NCI-H345 treated with DMSO at 0.1 percent for 48 hours (cell line): ENCODE results near the gene EDC4.
A peak's percentile ranks its signal among the peaks of the same experiment; 100 is the strongest.
"Not testable (repeated sequence)": the region's sequence is repeated elsewhere in the genome, so short reads cannot be mapped to it uniquely, and the experiment has no call there.

ENCODE experiments used
- DNase-seq: peaks from one replicate; lab custom pipeline; 2025; ENCODE audit not compliant: unreplicated experiment; lab: John Stamatoyannopoulos, UW

The EDC4 gene

DNA sequence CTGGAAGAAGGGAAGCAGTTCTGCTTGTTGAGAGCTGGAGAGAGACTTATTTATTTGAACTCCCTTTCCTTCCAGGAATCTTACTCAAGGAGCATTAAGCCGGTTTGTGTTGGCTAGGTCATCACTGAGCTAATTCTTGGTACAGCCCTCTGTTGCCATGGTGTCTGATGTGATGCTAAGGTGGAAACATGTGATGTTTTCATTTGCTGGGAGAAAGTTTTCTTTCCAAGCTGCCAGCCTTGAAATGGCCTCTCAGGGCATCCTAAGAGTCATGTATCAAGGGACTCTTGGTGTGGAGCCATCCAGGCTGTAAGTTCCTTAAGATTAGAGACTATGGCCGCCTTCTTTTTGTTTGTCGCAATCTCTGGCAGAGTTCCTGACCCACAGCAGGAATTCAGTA lies 24.4 kb downstream of the EDC4 start:
- no peak for DNase-seq

DNA sequence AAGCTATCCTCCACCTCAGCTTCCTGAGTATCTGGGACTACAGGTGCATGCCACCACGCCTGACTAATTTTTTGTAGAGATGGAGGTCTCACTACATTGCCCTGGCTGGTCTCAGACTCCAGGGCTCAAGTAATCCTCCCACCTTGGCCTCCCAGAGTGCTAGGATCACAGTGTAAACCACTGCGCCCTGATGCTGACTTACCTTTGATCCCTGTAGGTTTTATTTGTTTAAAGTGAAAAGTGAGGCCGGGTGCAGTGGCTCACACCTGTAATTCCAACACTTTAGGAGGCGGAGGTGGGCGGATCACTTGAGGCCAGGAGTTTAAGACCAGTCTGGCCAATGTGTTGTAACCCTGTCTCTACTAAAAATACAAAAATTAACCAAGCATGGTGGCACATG lies 28.9 kb downstream of the EDC4 start:
- DNase-seq = no peak

DNA sequence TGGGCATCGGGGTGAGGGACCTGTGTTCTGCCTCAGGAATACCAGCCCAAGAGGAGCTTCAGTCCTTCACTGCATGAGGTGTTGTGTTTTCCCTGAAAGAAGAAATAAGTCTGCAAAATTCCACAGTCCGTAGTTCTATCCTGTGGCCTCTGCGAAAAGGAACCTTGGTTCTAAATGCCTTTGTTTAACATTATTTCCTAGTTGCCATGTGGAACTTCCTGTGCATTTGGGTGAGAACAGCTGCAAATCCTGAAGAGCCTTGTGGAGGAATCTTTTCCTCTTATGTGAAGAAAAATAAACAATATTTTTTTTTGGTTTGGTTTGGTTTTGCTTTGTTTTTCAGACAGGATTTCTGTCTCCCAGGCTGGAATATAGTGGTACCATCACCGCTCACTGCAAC lies 30.0 kb downstream of the EDC4 start:
- DNase-seq = no peak

DNA sequence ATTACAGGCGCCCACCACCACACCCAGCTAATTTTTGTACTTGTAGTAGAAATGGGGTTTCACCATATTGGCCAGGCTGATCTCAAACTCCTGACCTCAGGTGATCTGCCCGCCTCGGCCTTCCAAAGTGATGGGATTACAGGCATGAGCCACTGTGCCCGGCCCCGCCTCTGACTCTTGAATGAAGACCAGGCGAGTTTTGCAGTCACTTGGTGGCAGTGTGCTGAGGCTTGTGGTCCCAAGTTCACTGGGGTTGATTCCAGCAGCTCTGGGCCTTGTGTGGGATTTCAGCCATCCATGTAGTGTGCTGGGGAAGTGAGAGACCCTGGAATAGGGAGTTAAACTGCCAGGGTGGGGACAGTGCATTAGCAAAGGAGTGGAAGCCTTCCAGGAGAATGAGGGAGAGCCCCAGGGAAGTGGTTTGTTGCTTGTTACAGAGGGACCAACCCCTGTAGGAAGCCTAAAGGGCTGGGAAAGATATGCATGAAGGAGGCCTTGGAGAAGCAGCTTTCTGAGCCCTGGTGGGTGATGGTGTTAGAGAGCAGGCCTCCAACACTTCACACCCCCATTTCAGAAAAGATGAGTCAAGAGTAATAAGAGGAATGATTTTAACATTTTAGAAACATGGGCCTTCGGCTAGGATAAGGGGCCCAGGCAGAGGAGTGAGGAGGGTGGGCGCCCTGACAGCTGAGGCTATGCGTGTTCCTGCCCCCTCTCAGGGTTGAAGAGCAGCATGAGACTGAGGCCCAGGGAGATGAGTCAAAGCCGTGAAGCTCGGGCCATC lies 34.7 kb downstream of the EDC4 start:
- no peak for DNase-seq

DNA sequence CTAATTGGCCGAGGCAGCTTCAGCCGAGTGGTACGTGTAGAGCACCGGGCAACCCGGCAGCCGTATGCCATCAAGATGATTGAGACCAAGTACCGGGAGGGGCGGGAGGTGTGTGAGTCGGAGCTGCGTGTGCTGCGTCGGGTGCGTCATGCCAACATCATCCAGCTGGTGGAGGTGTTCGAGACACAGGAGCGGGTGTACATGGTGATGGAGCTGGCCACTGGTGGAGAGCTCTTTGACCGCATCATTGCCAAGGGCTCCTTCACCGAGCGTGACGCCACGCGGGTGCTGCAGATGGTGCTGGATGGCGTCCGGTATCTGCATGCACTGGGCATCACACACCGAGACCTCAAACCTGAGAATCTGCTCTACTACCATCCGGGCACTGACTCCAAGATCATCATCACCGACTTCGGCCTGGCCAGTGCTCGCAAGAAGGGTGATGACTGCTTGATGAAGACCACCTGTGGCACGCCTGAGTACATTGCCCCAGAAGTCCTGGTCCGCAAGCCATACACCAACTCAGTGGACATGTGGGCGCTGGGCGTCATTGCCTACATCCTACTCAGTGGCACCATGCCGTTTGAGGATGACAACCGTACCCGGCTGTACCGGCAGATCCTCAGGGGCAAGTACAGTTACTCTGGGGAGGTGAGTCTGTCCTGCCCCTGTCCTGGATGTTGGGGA lies 36.3 kb downstream of the EDC4 start:
- DNase-seq = no peak

DNA sequence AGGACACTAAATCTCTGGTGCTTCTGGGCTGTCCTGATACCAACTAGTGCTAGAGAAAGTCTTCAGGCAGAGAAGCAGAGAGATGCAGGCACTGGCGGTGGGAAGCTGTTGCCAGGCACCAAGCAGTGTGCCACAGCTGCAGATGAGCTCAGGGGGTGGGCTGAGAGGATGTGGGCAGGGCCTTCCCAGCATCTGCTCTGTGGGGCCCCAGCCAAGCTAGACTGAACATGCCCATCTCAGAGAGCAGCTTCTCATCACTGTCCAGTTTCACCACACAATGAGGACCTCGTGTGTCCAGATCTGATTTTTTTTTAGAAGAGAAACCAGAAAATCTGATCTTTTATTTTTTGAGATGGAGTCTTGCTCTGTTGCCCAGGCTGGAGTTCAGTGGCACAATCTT lies 37.3 kb downstream of the EDC4 start:
- no peak for DNase-seq

DNA sequence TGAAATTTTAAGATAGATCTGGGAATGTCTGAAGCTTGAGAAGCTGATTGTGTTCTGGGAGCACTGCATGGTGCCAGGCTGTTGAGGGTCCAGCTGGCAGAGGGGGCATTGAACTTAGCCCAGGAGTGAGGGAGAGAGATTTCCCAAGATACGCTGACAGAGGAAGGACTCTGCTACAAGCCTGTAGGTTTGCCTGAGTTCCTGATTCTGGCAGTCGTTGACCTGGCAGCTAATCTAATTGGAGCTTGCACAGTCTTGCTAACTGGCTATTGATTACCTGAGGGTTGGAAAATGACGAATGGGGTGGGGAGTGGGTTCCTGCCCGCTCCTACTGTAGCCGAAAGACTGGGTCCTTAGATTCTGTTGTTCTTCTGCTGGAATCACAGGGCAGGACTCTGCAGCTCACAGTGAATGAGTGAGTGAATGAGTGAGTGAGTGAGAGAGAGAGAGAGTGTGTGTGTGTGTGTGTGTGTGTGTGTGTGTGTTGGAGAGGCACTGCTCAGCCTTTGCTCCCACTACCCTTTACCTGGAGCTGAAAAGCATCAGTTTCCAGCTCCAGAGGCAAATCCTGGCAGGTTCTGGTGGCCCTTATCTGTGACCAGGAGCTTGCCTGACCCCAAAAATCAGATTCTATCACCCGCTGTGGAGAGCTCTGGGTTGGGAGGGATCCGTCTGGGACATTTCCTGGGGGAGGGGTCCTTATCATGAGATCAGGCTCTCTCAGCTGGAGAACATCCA lies 42.1 kb downstream of the EDC4 start:
- DNase-seq = no peak

DNA sequence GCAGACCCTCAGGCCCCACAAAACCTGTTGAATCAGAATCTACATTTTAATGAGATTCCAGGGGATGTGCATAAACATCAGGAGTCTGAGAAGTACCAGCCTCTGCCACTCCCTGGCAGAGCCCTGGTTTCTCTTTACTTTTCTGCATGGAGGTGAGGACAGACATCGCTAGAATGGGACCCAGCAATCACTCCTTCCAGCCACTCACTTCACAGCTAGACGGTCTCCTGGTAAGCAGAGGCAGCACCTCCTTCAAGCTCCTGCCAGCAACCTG lies 42.6 kb downstream of the EDC4 start:
- not testable (repeated sequence) for DNase-seq

DNA sequence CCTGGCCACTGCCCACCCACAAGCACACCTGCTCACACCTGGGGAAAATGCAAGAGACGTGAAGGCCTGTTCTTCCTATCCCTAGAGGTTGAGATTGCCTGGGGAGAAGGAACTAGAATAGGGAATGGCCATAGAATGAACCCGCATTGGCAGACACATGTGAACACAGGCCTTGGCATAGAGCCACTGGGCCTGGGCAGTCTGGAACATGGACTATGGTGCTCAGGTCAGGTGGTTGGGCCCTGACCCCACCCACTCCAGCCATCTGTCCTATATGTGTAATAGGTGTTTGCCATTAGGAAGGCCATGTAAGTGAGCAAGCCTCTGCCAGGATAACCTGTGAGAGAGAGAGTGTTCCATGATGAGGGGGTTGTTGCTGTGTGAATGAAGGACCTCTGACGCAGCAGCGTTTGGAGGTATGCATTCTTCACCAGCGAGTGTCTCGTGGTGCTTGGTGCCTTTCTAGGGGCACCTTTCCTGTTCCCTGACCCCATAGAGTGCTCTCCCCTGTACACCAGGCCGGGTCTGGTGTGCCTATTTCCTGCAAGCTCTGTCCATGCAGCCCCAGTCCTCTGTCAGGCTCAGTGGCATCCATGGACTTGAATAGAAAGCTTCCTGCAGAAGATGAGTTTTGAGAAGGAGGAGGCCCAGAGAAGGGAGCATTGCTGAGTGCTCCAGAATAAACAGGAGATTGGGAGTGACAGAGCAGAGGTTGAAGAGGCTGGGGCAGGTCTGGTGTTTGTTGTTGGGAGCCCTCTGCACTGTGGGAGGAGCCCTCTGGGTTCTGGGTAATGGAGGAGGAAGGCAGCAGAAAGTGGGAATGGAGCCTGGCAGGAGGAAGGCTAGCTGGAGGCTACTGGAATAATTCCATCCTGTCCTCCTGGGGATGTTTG lies 43.2 kb downstream of the EDC4 start:
- DNase-seq = no peak

DNA sequence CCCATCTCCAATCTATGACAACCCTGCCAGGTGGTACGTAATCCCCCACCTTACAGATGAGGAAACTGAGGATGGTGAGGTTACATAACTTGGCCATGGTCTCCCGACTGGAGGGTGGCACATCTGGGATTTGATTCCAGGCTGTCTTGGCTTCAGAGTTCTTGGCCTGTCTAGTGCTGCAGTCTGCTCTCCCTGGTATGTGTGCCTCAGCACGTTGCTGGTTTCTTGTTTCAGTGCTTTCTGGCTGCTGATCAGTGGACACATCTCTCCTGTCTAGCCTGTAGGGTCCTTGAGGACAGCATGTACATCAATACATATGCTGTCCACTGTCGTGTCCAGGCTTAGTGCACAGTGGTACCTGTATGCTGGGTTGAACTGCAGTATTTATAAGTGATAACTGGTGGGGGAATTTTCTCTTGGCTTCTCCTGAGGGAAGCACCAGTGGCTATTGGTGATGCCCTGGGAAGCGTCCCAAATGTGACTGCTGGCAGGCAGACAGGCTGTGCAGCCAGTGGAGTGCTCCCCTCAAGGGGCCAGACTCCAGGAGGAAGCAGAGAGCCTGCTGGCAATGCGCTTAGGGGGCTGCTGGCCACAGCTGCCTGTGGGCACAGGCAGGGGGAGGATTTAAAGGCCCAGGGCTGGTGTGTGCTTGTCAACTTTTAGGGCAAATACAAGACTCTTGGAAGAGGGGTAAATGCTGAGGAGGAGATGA lies 44.4 kb downstream of the EDC4 start:
- no peak for DNase-seq

DNA sequence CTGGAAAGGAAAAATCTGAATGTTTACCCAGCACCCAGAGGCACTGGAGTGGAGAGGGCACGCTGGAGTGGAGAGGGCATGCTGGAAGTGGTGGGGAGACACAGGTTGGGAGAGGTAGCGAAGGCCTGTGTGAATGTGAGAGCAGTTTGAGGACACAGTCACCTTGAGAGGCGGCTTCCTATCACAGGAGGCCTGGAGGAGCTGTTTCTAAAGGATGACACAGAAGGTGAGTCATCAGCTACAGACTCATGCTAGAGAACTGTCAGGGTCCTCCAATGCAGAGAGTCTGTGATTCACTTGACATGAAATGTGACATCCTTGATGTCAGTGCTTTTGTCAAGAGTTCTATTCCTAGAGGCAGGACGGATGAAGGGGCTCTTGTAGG lies 45.0 kb downstream of the EDC4 start:
- no peak for DNase-seq

DNA sequence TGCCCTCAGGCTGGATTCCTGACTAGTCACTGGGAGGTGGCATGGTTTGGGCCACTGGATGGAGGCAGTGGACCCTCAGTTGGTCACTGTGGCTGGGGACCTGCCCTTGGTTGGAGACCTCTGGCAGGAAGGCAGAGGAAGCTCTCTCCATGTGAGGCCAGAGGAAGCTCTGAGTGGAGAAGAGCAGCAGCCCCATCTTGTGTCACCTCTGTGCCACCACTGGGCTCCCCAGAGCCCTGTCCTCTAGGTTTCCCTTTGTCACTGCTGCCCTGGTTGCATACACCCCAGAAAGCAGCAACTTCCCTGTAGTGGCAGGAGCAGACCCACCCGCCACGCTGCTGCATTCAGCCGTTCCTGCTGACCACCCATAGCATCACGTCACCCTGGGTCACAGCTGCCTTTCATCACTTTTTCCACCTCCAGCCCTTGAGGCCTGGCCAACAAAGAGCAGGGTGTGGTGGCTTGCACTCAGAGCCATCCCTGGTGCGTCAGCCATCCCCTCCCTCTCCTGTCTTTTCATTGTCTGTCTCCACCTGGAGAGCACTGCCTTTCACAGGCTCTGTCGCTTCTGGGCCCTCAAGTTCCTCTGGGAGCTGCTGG lies 46.9 kb downstream of the EDC4 start:
- DNase-seq = peak; percentile 26

DNA sequence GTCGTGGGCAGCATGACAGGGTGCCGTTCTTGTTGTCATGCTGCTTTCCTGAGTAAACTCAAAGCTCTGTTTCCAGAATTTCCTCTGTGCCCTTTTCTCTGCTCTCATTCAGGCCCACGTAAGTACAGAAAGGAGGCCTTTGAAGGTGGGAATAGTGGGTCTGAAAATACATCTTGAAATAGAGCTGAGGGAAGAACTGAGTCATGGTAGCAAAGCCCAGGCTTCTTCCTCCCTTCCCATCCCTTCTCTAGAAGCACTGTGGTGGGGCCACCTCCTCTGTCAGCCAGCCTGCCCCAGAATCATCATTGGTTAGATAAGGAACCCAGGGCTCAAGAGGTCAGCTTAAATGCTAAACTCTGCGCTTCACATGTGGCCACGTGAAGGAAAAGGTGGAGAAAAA lies 49.4 kb downstream of the EDC4 start:
- DNase-seq = no peak

DNA sequence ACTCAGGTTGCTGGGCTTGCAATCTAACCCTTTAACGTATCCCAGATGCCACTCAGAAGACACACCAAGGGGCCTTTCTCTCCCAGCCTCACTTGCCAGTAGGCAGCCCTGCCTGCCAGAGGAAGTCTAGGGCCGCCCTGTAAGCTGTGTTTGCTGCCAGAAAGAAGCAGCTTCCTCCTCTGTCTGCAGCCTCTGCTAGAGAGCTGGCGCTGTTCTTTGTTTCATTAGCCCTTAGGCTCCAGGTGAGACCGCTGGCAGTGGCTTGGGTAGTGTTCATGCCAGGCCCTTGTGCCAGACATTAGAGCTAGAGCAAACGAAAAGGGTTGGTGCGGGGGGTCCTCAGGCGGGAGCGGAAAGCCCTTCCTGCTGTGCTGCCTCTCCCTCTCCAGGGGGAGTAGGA lies 49.9 kb downstream of the EDC4 start:
- DNase-seq = peak; percentile 78

DNA sequence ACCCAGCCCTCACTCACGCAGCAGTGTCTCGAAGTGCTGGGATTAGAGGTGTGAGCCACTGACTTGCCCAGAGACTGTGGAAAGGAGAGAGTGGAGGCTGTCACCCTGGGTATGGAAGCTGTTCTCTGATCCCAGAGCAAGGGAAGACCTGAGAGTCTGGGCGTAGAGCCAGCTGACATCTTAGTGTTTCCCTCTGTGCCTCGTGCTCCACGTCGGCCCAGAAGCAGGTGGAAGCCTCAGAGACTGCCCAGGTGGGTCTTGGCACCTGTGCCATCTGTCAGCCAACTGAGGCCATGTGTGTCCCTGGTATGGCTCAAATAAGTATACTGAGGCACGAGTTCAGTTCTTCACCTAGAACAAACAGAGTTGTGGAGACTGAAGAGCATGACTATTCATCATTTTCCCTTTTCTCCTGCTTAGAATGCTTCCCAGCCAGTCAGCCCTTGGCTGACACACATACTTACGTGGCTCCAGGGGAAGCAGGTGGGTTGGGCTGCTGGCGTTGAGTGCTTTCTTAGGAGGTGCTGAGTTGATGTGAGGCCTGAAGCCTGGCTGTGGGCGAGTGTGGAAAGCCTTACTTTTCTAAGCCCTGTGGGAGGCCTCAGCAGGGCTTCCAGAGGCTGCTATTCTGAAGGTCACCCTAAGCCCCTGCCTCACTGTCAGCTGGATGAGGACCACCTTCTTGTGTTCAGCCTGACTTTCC lies 50.7 kb downstream of the EDC4 start:
- peak; percentile 51 for DNase-seq

DNA sequence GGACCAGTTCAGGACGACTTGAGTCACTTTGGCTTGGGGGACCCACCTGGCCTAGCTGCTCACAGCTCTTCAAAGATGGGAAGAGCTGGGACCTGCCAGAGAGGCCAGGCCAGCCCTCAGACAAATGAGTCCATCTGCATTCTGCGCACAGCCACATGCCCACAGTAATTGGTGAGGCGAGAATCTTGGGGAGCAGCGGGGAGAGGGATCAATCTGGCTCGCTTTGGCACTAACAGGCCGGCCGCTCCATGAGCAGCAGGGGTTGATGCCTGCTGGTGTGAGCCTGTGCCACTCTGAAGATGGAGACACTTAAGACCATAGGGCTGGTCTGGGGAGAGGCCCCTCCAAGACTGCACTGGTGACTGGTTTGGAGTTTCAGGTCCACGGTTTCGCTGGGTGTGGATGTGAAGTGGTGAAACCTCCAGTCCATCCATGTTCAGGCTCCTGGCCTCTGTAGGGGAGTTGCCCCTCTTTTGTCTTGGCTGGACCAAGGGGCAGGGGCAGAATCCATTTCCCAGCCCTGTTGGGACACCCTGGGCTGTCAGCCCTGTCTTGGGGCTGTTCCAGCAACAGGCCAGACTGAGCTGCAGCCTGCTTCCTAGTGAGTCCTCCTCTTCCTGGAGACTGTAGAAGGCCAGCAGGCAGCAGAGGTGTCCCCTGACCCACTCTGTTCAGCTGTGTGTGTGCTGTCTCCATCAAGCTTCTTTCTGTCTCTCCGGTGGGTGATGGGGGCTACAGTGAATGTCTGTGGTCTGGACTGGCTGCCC lies 51.5 kb downstream of the EDC4 start:
- no peak for DNase-seq

DNA sequence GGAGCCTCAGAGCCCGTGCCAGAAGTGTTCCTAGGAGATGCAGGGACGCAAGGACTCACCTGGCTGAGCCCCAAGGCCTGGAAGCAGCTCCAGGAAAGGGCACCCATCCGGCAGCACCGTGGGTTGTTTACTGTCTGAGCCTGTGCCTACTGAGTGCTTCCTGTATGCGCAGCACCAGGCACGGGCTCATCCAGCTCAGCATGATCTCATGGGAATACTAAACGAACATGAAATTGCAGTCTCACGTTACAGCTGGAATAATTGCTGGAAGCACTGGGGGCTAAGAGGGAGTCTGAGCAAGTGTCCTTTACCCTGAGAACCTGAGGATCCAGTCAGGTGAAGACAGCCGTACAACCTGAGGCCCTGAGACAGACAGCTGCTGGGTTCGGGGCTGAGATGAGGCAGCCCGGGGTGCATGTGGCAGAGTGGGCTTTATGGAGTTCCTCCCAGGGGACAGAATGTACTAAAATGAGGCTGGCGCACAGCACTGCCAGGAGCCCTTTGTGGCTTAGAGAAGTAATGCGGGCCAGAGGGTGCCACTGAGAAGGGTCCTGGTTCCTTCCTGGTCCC lies 53.4 kb downstream of the EDC4 start:
- DNase-seq = peak; percentile 81

DNA sequence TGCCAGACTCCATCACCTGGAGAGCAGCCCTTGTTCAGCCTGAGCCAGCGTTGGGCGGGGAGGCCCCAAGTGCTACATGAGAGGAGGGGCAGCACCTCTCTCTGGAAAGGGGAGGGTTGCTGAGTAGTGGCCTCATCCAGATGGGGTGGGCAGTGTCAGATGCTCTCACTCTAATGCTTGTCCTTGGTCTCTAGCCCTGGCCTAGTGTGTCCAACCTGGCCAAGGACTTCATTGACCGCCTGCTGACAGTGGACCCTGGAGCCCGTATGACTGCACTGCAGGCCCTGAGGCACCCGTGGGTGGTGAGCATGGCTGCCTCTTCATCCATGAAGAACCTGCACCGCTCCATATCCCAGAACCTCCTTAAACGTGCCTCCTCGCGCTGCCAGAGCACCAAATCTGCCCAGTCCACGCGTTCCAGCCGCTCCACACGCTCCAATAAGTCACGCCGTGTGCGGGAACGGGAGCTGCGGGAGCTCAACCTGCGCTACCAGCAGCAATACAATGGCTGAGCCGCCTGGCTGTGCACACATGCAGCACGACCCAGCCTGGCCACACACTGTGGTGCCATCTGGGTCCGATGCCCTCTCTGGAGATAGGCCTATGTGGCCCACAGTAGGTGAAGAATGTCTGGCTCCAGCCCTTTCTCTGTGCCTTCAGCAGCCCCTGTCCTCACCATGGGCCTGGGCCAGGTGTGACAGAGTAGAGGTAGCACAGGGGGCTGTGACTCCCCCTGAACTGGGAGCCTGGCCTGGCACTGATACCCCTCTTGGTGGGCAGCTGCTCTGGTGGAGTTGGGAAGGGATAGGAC lies 54.5 kb downstream of the EDC4 start:
- no peak for DNase-seq
